PFSK-1 (cell line): ENCODE measurements around the gene IRF6.

Experiments
- FOXP2 ChIP-seq: optimal IDR thresholded peaks from 2 replicates; pipeline ENCODE3; 2011; ENCODE audit warnings: borderline replicate concordance, control low read depth, inconsistent platforms; ENCODE audit not compliant: insufficient read depth; ENCODE audit errors: extremely low read length, extremely low read depth
- POLR2AphosphoS5 ChIP-seq: IDR thresholded peaks from 2 replicates; pipeline ENCODE4 v1.6.1; 2012; ENCODE audit warnings: low read depth, mild to moderate bottlenecking, control low read depth, low read length, moderate library complexity
- SIN3A ChIP-seq: IDR thresholded peaks from 2 replicates; pipeline ENCODE4 v1.6.1; 2012; ENCODE audit warnings: mild to moderate bottlenecking, low read length, moderate library complexity, borderline replicate concordance; ENCODE audit not compliant: insufficient read depth
- TAF1 ChIP-seq: IDR thresholded peaks from 2 replicates; pipeline ENCODE4 v1.6.1; 2012; ENCODE audit warnings: low read length, control low read depth, borderline replicate concordance; ENCODE audit not compliant: insufficient read depth
- TF ChIP-seq, protein P1 (sequence below), 2 experiments: IDR thresholded peaks; 2 replicates each; pipeline versions ENCODE4 v1.6.1 to v1.8.0; 2011 to 2012; ENCODE audit warnings: low read depth in 2 of 2, low read length in 2 of 2, control low read depth in 1 of 2, inconsistent platforms in 1 of 2, mild to moderate bottlenecking in 1 of 2, moderate library complexity in 1 of 2; ENCODE audit not compliant: insufficient read depth in 1 of 2

DNA sequence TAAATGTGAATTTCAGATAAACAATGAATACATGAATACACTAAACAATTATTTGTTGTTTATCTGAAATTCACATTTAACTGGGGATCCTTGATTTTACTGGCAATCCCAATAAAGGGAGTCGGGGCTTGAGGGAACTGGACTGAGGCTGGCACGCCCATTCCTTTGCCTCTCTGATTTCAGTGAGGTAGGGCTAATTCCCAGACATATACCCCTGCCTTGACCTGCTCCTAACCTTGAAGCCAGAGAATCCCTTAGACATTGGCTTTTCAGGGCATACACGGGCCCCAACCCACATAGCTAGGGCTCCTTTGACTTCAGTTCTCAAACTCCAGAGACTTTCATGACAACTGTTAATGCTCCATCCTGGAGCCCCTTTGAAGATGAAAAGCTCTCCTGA, 11.0 kb upstream of the IRF6 start:
- TF ChIP-seq, protein P1, sequence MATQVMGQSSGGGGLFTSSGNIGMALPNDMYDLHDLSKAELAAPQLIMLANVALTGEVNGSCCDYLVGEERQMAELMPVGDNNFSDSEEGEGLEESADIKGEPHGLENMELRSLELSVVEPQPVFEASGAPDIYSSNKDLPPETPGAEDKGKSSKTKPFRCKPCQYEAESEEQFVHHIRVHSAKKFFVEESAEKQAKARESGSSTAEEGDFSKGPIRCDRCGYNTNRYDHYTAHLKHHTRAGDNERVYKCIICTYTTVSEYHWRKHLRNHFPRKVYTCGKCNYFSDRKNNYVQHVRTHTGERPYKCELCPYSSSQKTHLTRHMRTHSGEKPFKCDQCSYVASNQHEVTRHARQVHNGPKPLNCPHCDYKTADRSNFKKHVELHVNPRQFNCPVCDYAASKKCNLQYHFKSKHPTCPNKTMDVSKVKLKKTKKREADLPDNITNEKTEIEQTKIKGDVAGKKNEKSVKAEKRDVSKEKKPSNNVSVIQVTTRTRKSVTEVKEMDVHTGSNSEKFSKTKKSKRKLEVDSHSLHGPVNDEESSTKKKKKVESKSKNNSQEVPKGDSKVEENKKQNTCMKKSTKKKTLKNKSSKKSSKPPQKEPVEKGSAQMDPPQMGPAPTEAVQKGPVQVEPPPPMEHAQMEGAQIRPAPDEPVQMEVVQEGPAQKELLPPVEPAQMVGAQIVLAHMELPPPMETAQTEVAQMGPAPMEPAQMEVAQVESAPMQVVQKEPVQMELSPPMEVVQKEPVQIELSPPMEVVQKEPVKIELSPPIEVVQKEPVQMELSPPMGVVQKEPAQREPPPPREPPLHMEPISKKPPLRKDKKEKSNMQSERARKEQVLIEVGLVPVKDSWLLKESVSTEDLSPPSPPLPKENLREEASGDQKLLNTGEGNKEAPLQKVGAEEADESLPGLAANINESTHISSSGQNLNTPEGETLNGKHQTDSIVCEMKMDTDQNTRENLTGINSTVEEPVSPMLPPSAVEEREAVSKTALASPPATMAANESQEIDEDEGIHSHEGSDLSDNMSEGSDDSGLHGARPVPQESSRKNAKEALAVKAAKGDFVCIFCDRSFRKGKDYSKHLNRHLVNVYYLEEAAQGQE (IDR thresholded peaks at IDR 0.05; ENCODE audit: insufficient read depth in 1 of 2, low read depth in 2 of 2, low read length in 2 of 2), result no peak
- TF ChIP-seq POLR2AphosphoS5, result no peak
- no peak for TF ChIP-seq TAF1
- TF ChIP-seq FOXP2, result no peak
- no peak for TF ChIP-seq SIN3A
